Heart right ventricle (tissue), 16 donors: ENCODE data around the gene C3orf49. TPM values are rescaled to one million over a fixed set of nuclear protein-coding genes. Genes with fewer than 3 reads are reported as not detected.

Experiments
- ATAC-seq, 8 donors: fragments of 200-7000 bp; cut with Tn5 transposase; one replicate each; pipeline ENCODE4 v1.9.1; 2020; ENCODE audit warnings: mild to moderate bottlenecking in 8 of 8, moderate library complexity in 8 of 8, moderate number of reproducible peaks in 1 of 8
- DNase-seq, 2 donors: peaks; one replicate each; pipeline ENCODE4 v3.0.0-alpha.2; 2020
- H3K27ac ChIP-seq, 10 donors: fragments of 200-600 bp; sonication (generic) in 2 of 10; one replicate each; pipeline versions ENCODE4 v1.5.0 to v1.8.0; 2020 to 2022; ENCODE audit warnings: mild to moderate bottlenecking in 3 of 10
- H3K27me3 ChIP-seq, 7 donors: fragments of 200-600 bp; one replicate each; pipeline ENCODE4 v1.8.0; 2021 to 2022; ENCODE audit warnings: mild to moderate bottlenecking in 2 of 7
- H3K36me3 ChIP-seq, 9 donors: fragments of 200-600 bp; sonication (generic) in 1 of 9; one replicate each; pipeline versions ENCODE4 v1.5.0 to v1.8.0; 2020 to 2022; ENCODE audit warnings: mild to moderate bottlenecking in 2 of 9
- H3K4me1 ChIP-seq, 9 donors: fragments of 200-600 bp; sonication (generic) in 1 of 9; one replicate each; pipeline versions ENCODE4 v1.5.0 to v1.8.0; 2020 to 2022; ENCODE audit warnings: mild to moderate bottlenecking in 4 of 9
- H3K4me3 ChIP-seq, 10 donors: fragments of 200-600 bp; sonication (generic) in 2 of 10; one replicate each; pipeline versions ENCODE4 v1.5.0 to v1.8.0; 2020 to 2022; ENCODE audit warnings: mild to moderate bottlenecking in 7 of 10, moderate library complexity in 2 of 10
- H3K9me3 ChIP-seq, 11 donors: fragments of 200-600 bp in 10 of 11; sonication (generic) in 2 of 11; one replicate each; pipeline versions ENCODE4 v1.5.0 to v1.8.0; 2013 to 2022; ENCODE audit warnings: mild to moderate bottlenecking in 2 of 11, control low read depth in 1 of 11, moderate library complexity in 1 of 11
- CTCF ChIP-seq, 9 donors: fragments of 200-600 bp; sonication (generic) in 2 of 9; IDR thresholded peaks; one replicate each; pipeline versions ENCODE4 v1.5.0 to v1.8.0; 2021 to 2022; ENCODE audit warnings: antibody characterized with exemption in 9 of 9, mild to moderate bottlenecking in 5 of 9, moderate library complexity in 1 of 9
- WGBS, 2 donors: extraction: QIAGEN DNeasy Blood & Tissue Kit; methylation state at CpG; one replicate each; pipeline ENCODE4 v1.1.7; 2013; ENCODE audit warnings: inconsistent platforms in 1 of 2; 5-methylcytosine and 5-hydroxymethylcytosine counted together
- intact Hi-C, 10 donors: fragments of 100-400 bp; cut with DNase I; formaldehyde crosslinking; loops; one replicate each; pipeline versions ENCODE4 v1.11.1 to v1.14.2; 2022
- polyA plus RNA-seq, 2 donors: library from polyadenylated mRNA; stranded (reverse); fragments of 200-250 nt; gene quantifications; one replicate each; pipeline ENCODE4 v1.2.3, GENCODE V29; 2013
- total RNA-seq, 10 donors: library from RNA; stranded (reverse); fragmentation: NEBNext Ultra II Directional in 3 of 10; extraction: Animal tissue kit (Norgen Biotek cat#: 25700) in 3 of 10; gene quantifications; one replicate each; pipeline versions ENCODE4 v1.2.1 to v1.2.4, GENCODE V29; 2021 to 2023
- donor health status: Arrhythmogenic right ventricular cardiomyopathy.
- donor health status: ischemic (EF 13 %, LVEDD 7.1; RV severe dilation, severe dysfunction).
- donor health status: healthy with polysubstance abuse.
- donor health status: DM: no; HTN: yes; CAD: no.
- donor health status: DM: no; HTN: no; CAD: no.
- donor health status: ischemic (EF 25% LVEDD 6.9; RV normal size, moderate dysfunction).
- donor health status: ischemic (EF 25% LVEDD 5.7; RV mildly dilated, moderate dysfunction).
- donor health status: healthy.
- donor health status: DM: yes; HTN: yes; CAD: no.
- donor health status: Ischemic cardiomyopathy.
- donor health status: ischemic (EF 35%, LVEDD 5.7; RV mildly dilated, moderate dysfunction).
- donor health status: nonischemic (EF 11% LVEDD 7.7; RV severe dilation, severe dysfunction).
- donor health status: DM: yes; HTN: yes; CAD: no.
- donor health status: PGD.
- donor health status: ischemic (EF 29% LVEDD 5.4; RV normal size, mild dysfunction).
- donor health status: nonischemic (EF 23%, LVEDD 6.1; RV moderate dilation, normal function).

The C3orf49 gene
- total and polyA plus RNA-seq, 12 donors: not detected

- H3K27me3 ChIP-seq: no peaks in the 10 kb centered on the region
- H3K4me1 ChIP-seq: peaks cover 0 to 4% (median 0%) of the 10 kb centered on the region in 9 donors
- no peak overlapping the region for H3K4me3 ChIP-seq
- TF ChIP-seq CTCF (IDR thresholded peaks at IDR 0.05): no peak
- H3K9me3 ChIP-seq: no peaks in the 10 kb centered on the region
- H3K36me3 ChIP-seq: no peaks in the 10 kb centered on the region
- intact Hi-C loops: loop anchor here in 2 of 10 donors (10.0 kb wide), 1 partner anchor 1189 kb away; no protein-coding TSS in a partner anchor
- WGBS, 2 donors: 82 to 83% methylated on average over 3 of the region's 3 CpGs
- ATAC-seq (no peak), DNase-seq (no peak)
- H3K27ac ChIP-seq: no peak overlapping the region
These were observed 4.9 kb upstream of the C3orf49 start for GRCh38 chr3:63814237-63814636.

GRCh38 chr3:63817225-63817624 is 1.9 kb upstream of the C3orf49 start:
- 91 to 95% methylated on average over 5 of the region's 5 CpGs for WGBS, 2 donors
- Histone ChIP-seq H3K27ac (no peak overlapping the region), H3K4me1 (peaks cover 0 to 4% (median 0%) of the 10 kb centered on the region in 9 donors), H3K36me3 (no peaks in the 10 kb centered on the region), H3K9me3 (no peaks in the 10 kb centered on the region), H3K4me3 (no peak overlapping the region), H3K27me3 (no peaks in the 10 kb centered on the region)
- ATAC-seq (no peak), DNase-seq (no peak)
- TF ChIP-seq CTCF (IDR thresholded peaks at IDR 0.05): no peak
- intact Hi-C loops: loop anchor here in 5 of 10 donors (2.0 to 10.0 kb wide), 4 partner anchors 465 to 1195 kb away; no protein-coding TSS in a partner anchor

- Histone ChIP-seq H3K36me3 (no peaks in the 10 kb centered on the region), H3K9me3 (no peaks in the 10 kb centered on the region), H3K27ac (no peak overlapping the region), H3K4me3 (no peak overlapping the region), H3K27me3 (no peaks in the 10 kb centered on the region), H3K4me1 (peaks cover 0 to 4% (median 0%) of the 10 kb centered on the region in 9 donors)
- peak; percentile 78 to 93 (median 90) for TF ChIP-seq CTCF (IDR thresholded peaks at IDR 0.05)
- intact Hi-C loops: loop anchor here in 9 of 10 donors (1.0 to 10.0 kb wide), 5 partner anchors 466 to 1196 kb away; no protein-coding TSS in a partner anchor
- 27 to 28% methylated on average over 10 of the region's 10 CpGs for WGBS, 2 donors
- ATAC-seq (peak in 3 of 8 donors; percentile 67 to 70 (median 67)), DNase-seq (peak in 1 of 2 donors; percentile 55)
These were observed 583 bp upstream of the C3orf49 start for GRCh38 chr3:63818282-63819150.

GRCh38 chr3:63824309-63824708 is 5.2 kb downstream of the C3orf49 start:
- peaks cover 0 to 23% (median 0%) of the 10 kb centered on the region in 9 donors for H3K36me3 ChIP-seq
- no peaks in the 10 kb centered on the region for H3K27me3 ChIP-seq
- no peaks in the 10 kb centered on the region for H3K4me1 ChIP-seq
- H3K4me3 ChIP-seq: no peak overlapping the region
- DNase-seq (no peak), ATAC-seq (no peak)
- WGBS, 2 donors: 88 to 90% methylated on average over 4 of the region's 4 CpGs
- no peak overlapping the region for H3K27ac ChIP-seq
- H3K9me3 ChIP-seq: no peaks in the 10 kb centered on the region
- intact Hi-C loops: loop anchor here in 1 of 10 donors (10.0 kb wide), 1 partner anchor 1200 kb away; no protein-coding TSS in a partner anchor
- TF ChIP-seq CTCF (IDR thresholded peaks at IDR 0.05): no peak
